HCT116 (cell line): ENCODE measurements around the gene SYCP2. TPM values are rescaled to one million over a fixed set of nuclear protein-coding genes. Genes with fewer than 3 reads are reported as not detected.

Experiments
- ATAC-seq: fragments of 200-7000 bp; cut with Tn5 transposase; 2 replicates; pipeline ENCODE4 v1.9.1; 2020; ENCODE audit warnings: mild to moderate bottlenecking, moderate library complexity
- BruUV-seq: library from RNA; stranded (reverse); fragments of 400-500 nt; replicated peaks from 2 replicates; lab custom pipeline; 2021; lab: Mats Ljungman, UMichigan
- CTCF ChIA-PET: fragments of 300-600 bp; sonication (Branson Sonifier 250); formaldehyde crosslinking; loops from one replicate; lab custom pipeline; 2021; ENCODE audit warnings: antibody characterized with exemption; lab: Charles Lee
- POLR2A ChIA-PET: fragments of 300-600, 350-600 bp; sonication (Branson Sonifier 250); formaldehyde crosslinking; loops from one replicate; lab custom pipeline; 2021; ENCODE audit warnings: antibody characterized with exemption; lab: Charles Lee
- RAD21 ChIA-PET, 2 experiments: fragments of 300-600 bp; sonication (Branson Sonifier 250); formaldehyde crosslinking; loops; one replicate each; lab custom pipeline; 2023; ENCODE audit warnings: low total read pairs in 2 of 2; ENCODE audit not compliant: uncharacterized antibody in 2 of 2, unreplicated experiment in 2 of 2, low non-redundant PET in 1 of 2; lab: Charles Lee
- DNase-seq: peaks from one replicate; pipeline ENCODE4 v3.0.0-alpha.2; 2010; ENCODE audit warnings: low read depth, low spot score
- H2AFZ ChIP-seq: fragments of 200-600 bp; shearing (Covaris generic), sonication (generic); 2 replicates; pipeline ENCODE4 v1.6.1; 2017; ENCODE audit warnings: low read depth, mixed run types, mixed read lengths, antibody characterized with exemption, low read length; ENCODE audit not compliant: poor library complexity, severe bottlenecking
- H3K27ac ChIP-seq: 2 replicates; pipeline ENCODE4 v1.5.1; 2012; ENCODE audit warnings: low read depth, low read length
- H3K27me3 ChIP-seq: fragments of 200-600 bp; sonication (generic); 2 replicates; pipeline ENCODE4 v1.6.1; 2016; ENCODE audit warnings: mixed run types, low read length, mixed read lengths; ENCODE audit not compliant: insufficient read depth
- H3K36me3 ChIP-seq, 2 experiments: fragments of 200-500 bp in 1 of 2; fragments of 200-600 bp in 1 of 2; sonication (Bioruptor generic) in 1 of 2; sonication (generic) in 1 of 2; 2 replicates each; pipeline versions ENCODE4 v1.5.1 to v1.6.1; 2014 to 2016; ENCODE audit warnings: low read length in 2 of 2, inconsistent platforms in 1 of 2, mixed read lengths in 1 of 2, mixed run types in 1 of 2; ENCODE audit not compliant: insufficient read depth in 2 of 2, control insufficient read depth in 1 of 2
- H3K4me1 ChIP-seq, 2 experiments: fragments of 200-600 bp in 1 of 2; sonication (generic) in 1 of 2; 2 replicates each; pipeline versions ENCODE4 v1.5.1 to v1.6.1; 2012 to 2017; ENCODE audit warnings: low read length in 2 of 2, inconsistent platforms in 1 of 2, mild to moderate bottlenecking in 1 of 2, mixed read lengths in 1 of 2, mixed run types in 1 of 2, moderate library complexity in 1 of 2; ENCODE audit not compliant: insufficient read depth in 2 of 2, control insufficient read depth in 1 of 2
- H3K4me2 ChIP-seq: fragments of 200-600 bp; sonication (generic); 2 replicates; pipeline ENCODE4 v1.6.1; 2017; ENCODE audit warnings: mixed run types, low read length, mixed read lengths
- H3K4me3 ChIP-seq, 2 experiments: fragments of 200-600 bp in 1 of 2; sonication (generic) in 1 of 2; replicated peaks in 1 of 2; 2 replicates each; pipeline ENCODE4 v1.5.1; 2011 to 2016; ENCODE audit warnings: low read length in 2 of 2, control low read depth in 1 of 2, low read depth in 1 of 2, mild to moderate bottlenecking in 1 of 2, mixed read lengths in 1 of 2, mixed run types in 1 of 2
- H3K79me2 ChIP-seq: fragments of 200-600 bp; sonication (generic); 2 replicates; pipeline ENCODE4 v1.6.1; 2017; ENCODE audit warnings: mild to moderate bottlenecking, mixed run types, low read length, moderate library complexity, mixed read lengths; ENCODE audit not compliant: insufficient read depth
- H3K9ac ChIP-seq: fragments of 200-600 bp; sonication (generic); 2 replicates; pipeline ENCODE4 v1.6.1; 2016; ENCODE audit warnings: low read length, mixed read lengths
- H3K9me2 ChIP-seq: fragments of 200-600 bp; sonication (generic), shearing (Covaris generic); 2 replicates; pipeline ENCODE4 v1.6.1; 2017; ENCODE audit warnings: mixed run types, mild to moderate bottlenecking, moderate library complexity; ENCODE audit not compliant: insufficient read depth
- H3K9me3 ChIP-seq, 2 experiments: fragments of 200-500 bp in 1 of 2; fragments of 200-600 bp in 1 of 2; sonication (Bioruptor generic) in 1 of 2; sonication (generic) in 1 of 2; 2 replicates each; pipeline ENCODE4 v1.6.1; 2014 to 2017; ENCODE audit warnings: low read length in 2 of 2, mixed read lengths in 2 of 2, inconsistent platforms in 1 of 2, low read depth in 1 of 2, mild to moderate bottlenecking in 1 of 2, mixed run types in 1 of 2, moderate library complexity in 1 of 2; ENCODE audit not compliant: control insufficient read depth in 1 of 2, insufficient read depth in 1 of 2
- H4K20me1 ChIP-seq: fragments of 200-600 bp; sonication (generic), shearing (Covaris generic); 2 replicates; pipeline ENCODE4 v1.6.1; 2017; ENCODE audit warnings: mixed run types, mild to moderate bottlenecking, moderate library complexity; ENCODE audit not compliant: insufficient read depth
- CEBPB ChIP-seq: IDR thresholded peaks from 2 replicates; pipeline ENCODE4 v1.6.1; 2012; ENCODE audit warnings: low read depth
- CTCF ChIP-seq, 3 experiments: fragments of 200-600 bp in 1 of 3; sonication (generic) in 1 of 3; IDR thresholded peaks in 2 of 3; conservative IDR thresholded peaks in 1 of 3; 2 replicates each; pipeline ENCODE4 v1.5.1; 2012 to 2017; ENCODE audit warnings: low read depth in 2 of 3, low read length in 2 of 3, antibody characterized with exemption in 1 of 3, borderline replicate concordance in 1 of 3, control low read depth in 1 of 3, mild to moderate bottlenecking in 1 of 3, mixed read lengths in 1 of 3, mixed run types in 1 of 3, moderate library complexity in 1 of 3; ENCODE audit not compliant: insufficient read depth in 1 of 3
- EZH2 ChIP-seq: fragments of 200-600 bp; sonication (generic); IDR thresholded peaks from 2 replicates; pipeline ENCODE4 v1.6.1; 2017; ENCODE audit warnings: antibody characterized with exemption, mixed run types
- RAD21 ChIP-seq: IDR thresholded peaks from 2 replicates; pipeline ENCODE4 v1.6.1; 2012; ENCODE audit warnings: low read depth, mild to moderate bottlenecking
- TCF7L2 ChIP-seq: IDR thresholded peaks from 2 replicates; pipeline ENCODE4 v1.7.0; 2011; ENCODE audit warnings: borderline replicate concordance, inconsistent platforms; ENCODE audit not compliant: insufficient read depth, insufficient read length; ENCODE audit errors: extremely low read depth
- intact Hi-C: fragments of 100-400 bp; cut with micrococcal nuclease; formaldehyde crosslinking; loops from 2 replicates; pipeline ENCODE4 v1.10.0; 2022
- total RNA-seq: library from RNA; stranded (reverse); gene quantifications from one replicate; pipeline ENCODE4 v1.2.1, GENCODE V29; 2021; ENCODE audit not compliant: unreplicated experiment
- TF ChIP-seq, protein P1 (sequence below): IDR thresholded peaks from 2 replicates; pipeline ENCODE4 v1.6.1; 2012

Gene SYCP2
- total RNA-seq, 1 experiment from 2014 or later = 0.59 TPM

- Histone ChIP-seq H3K4me2 (peak overlapping the region; percentile 63), H3K36me3 (no peaks in the 10 kb centered on the region), H4K20me1 (no peaks in the 10 kb centered on the region), H3K9me2 (no peaks in the 10 kb centered on the region), H2AFZ (peak overlapping the region; percentile 74), H3K27me3 (no peaks in the 10 kb centered on the region; the same call in 1 of the 2 replicates), H3K9me3 (no peaks in the 10 kb centered on the region), H3K4me3 (peak overlapping the region in 1 of 2 experiments; percentile 18; a peak in 1 of 4 replicates), H3K27ac (no peak overlapping the region), H3K79me2 (no peaks in the 10 kb centered on the region), H3K4me1 (peaks cover 2 to 9% of the 10 kb centered on the region in 2 experiments; a peak in 3 of 4 replicates), H3K9ac (no peak overlapping the region)
- ATAC-seq (peak; percentile 100), DNase-seq (peak; percentile 15)
- ChIA-PET POLR2A (no interaction called here), CTCF (interaction anchor here (0.9 to 2.8 kb wide), 13 partner anchors 8 to 59 kb away, joined by 3 to 14 read pairs (median 5); no protein-coding TSS in a partner anchor), RAD21 (no interaction called here)
- intact Hi-C loops = no loop called here
- no TSS peak for BruUV-seq
- TF ChIP-seq CTCF (IDR thresholded peaks at IDR 0.05 in 2 of 3, conservative IDR thresholded peaks at IDR 0.05 in 1 of 3; ENCODE audit: borderline replicate concordance in 1 of 3, insufficient read depth in 1 of 3, low read depth in 2 of 3, low read length in 2 of 3) (peak; percentile 25 to 97 (median 92); a peak in 5 of 6 replicates), RAD21 (peak; percentile 31; the same call in 1 of the 2 replicates), CEBPB (no peak), EZH2 (no peak), TCF7L2 (no peak)
- TF ChIP-seq, protein P1, sequence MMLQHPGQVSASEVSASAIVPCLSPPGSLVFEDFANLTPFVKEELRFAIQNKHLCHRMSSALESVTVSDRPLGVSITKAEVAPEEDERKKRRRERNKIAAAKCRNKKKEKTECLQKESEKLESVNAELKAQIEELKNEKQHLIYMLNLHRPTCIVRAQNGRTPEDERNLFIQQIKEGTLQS = no peak
Measured at GRCh38 chr20:59933849-59934585, 580 bp upstream of the SYCP2 start.
